ENCODE data around the gene MAP4K1.

DNA sequence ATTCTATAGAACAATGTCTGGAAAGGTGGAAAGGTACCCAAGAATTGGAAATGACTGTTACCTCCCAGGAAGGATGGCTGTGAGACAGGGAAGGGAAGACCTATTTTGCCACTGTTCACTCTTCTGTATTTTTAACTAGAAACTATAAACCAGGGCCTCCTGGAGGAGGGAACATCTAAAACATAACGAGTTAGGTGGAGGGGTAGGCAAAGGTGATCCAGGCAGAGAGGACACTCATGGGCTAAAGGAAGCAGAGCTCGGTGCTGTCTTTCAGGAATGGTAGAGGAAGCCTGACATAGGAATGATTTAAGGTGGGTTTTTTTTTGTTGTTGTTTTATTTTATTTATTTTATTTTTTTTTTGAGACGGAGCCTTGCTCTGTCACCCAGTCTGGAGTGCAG lies 7.1 kb upstream of the MAP4K1 start:
- TF ChIP-seq, protein P1, sequence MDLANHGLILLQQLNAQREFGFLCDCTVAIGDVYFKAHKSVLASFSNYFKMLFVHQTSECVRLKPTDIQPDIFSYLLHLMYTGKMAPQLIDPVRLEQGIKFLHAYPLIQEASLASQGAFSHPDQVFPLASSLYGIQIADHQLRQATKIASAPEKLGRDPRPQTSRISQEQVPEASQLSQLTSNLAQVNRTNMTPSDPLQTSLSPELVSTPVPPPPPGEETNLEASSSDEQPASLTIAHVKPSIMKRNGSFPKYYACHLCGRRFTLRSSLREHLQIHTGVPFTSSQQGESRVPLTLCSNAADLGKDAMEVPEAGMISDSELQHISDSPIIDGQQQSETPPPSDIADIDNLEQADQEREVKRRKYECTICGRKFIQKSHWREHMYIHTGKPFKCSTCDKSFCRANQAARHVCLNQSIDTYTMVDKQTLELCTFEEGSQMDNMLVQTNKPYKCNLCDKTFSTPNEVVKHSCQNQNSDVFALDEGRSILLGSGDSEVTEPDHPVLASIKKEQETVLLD (CRISPR knock-in tag; IDR thresholded peaks at IDR 0.05; ENCODE audit: low read depth) = no peak
- TF ChIP-seq EZH2 (conservative IDR thresholded peaks at IDR 0.05; ENCODE audit: low read depth, low read length) (no peak), SP140L (CRISPR knock-in tag; IDR thresholded peaks at IDR 0.05; ENCODE audit: borderline replicate concordance) (no peak)
- TF ChIP-seq, protein P2, sequence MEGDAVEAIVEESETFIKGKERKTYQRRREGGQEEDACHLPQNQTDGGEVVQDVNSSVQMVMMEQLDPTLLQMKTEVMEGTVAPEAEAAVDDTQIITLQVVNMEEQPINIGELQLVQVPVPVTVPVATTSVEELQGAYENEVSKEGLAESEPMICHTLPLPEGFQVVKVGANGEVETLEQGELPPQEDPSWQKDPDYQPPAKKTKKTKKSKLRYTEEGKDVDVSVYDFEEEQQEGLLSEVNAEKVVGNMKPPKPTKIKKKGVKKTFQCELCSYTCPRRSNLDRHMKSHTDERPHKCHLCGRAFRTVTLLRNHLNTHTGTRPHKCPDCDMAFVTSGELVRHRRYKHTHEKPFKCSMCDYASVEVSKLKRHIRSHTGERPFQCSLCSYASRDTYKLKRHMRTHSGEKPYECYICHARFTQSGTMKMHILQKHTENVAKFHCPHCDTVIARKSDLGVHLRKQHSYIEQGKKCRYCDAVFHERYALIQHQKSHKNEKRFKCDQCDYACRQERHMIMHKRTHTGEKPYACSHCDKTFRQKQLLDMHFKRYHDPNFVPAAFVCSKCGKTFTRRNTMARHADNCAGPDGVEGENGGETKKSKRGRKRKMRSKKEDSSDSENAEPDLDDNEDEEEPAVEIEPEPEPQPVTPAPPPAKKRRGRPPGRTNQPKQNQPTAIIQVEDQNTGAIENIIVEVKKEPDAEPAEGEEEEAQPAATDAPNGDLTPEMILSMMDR (CRISPR knock-in tag; IDR thresholded peaks at IDR 0.05) = no peak

Measured in HepG2 (cell line).